ENCODE measurements around the gene BICC1. TPM values are rescaled to one million over a fixed set of nuclear protein-coding genes. Genes with fewer than 3 reads are reported as not detected.

The BICC1 gene
- total RNA-seq, 1 donor from 2014 or later = 1.1 TPM

- H3K4me1 Mint-ChIP-seq (ENCODE audit: unreplicated experiment) = no peaks in the 10 kb centered on the region
- H3K4me3 Mint-ChIP-seq (ENCODE audit: unreplicated experiment) = no peak overlapping the region
- H3K36me3 Mint-ChIP-seq (ENCODE audit: low read depth, unreplicated experiment) = peaks cover 5% of the 10 kb centered on the region
- H3K27me3 Mint-ChIP-seq (ENCODE audit: unreplicated experiment) = peaks cover under 1% of the 10 kb centered on the region
- no peak overlapping the region for H3K27ac Mint-ChIP-seq (ENCODE audit: unreplicated experiment)
- no peak for DNase-seq (ENCODE audit: low spot score)
- peaks cover 4% of the 10 kb centered on the region for H3K9me3 Mint-ChIP-seq (ENCODE audit: unreplicated experiment)
- no peak for TF ChIP-seq CTCF (IDR thresholded peaks at IDR 0.05; ENCODE audit: unreplicated experiment)
Measured at GRCh38 chr10:58724781-58725180, 212.1 kb downstream of the BICC1 start.

GRCh38 chr10:58725901-58726300 is 213.2 kb downstream of the BICC1 start:
- peaks cover 7% of the 10 kb centered on the region for H3K9me3 Mint-ChIP-seq (ENCODE audit: unreplicated experiment)
- no peak for TF ChIP-seq CTCF (IDR thresholded peaks at IDR 0.05; ENCODE audit: unreplicated experiment)
- no peaks in the 10 kb centered on the region for H3K4me1 Mint-ChIP-seq (ENCODE audit: unreplicated experiment)
- no peak overlapping the region for H3K4me3 Mint-ChIP-seq (ENCODE audit: unreplicated experiment)
- H3K36me3 Mint-ChIP-seq (ENCODE audit: low read depth, unreplicated experiment) = peaks cover 8% of the 10 kb centered on the region
- no peak overlapping the region for H3K27ac Mint-ChIP-seq (ENCODE audit: unreplicated experiment)
- no peak for DNase-seq (ENCODE audit: low spot score)
- H3K27me3 Mint-ChIP-seq (ENCODE audit: unreplicated experiment) = peaks cover 2% of the 10 kb centered on the region

GRCh38 chr10:58727633-58728032 is 215.0 kb downstream of the BICC1 start:
- Mint-ChIP-seq H3K36me3 (ENCODE audit: low read depth, unreplicated experiment) (peaks cover 13% of the 10 kb centered on the region), H3K4me3 (ENCODE audit: unreplicated experiment) (no peak overlapping the region), H3K27me3 (ENCODE audit: unreplicated experiment) (peaks cover 2% of the 10 kb centered on the region), H3K27ac (ENCODE audit: unreplicated experiment) (no peak overlapping the region), H3K4me1 (ENCODE audit: unreplicated experiment) (no peaks in the 10 kb centered on the region), H3K9me3 (ENCODE audit: unreplicated experiment) (peaks cover 12% of the 10 kb centered on the region)
- no peak for DNase-seq (ENCODE audit: low spot score)
- TF ChIP-seq CTCF (IDR thresholded peaks at IDR 0.05; ENCODE audit: unreplicated experiment) = no peak

GRCh38 chr10:58731276-58731675 is 218.6 kb downstream of the BICC1 start:
- H3K27ac Mint-ChIP-seq (ENCODE audit: unreplicated experiment) = no peak overlapping the region
- DNase-seq (ENCODE audit: low spot score) = no peak
- H3K27me3 Mint-ChIP-seq (ENCODE audit: unreplicated experiment) = peaks cover 2% of the 10 kb centered on the region
- peaks cover 12% of the 10 kb centered on the region for H3K9me3 Mint-ChIP-seq (ENCODE audit: unreplicated experiment)
- peak overlapping the region; percentile 3 for H3K4me3 Mint-ChIP-seq (ENCODE audit: unreplicated experiment)
- H3K4me1 Mint-ChIP-seq (ENCODE audit: unreplicated experiment) = no peaks in the 10 kb centered on the region
- peaks cover 13% of the 10 kb centered on the region for H3K36me3 Mint-ChIP-seq (ENCODE audit: low read depth, unreplicated experiment)
- TF ChIP-seq CTCF (IDR thresholded peaks at IDR 0.05; ENCODE audit: unreplicated experiment) = no peak

- Mint-ChIP-seq H3K4me3 (ENCODE audit: unreplicated experiment) (no peak overlapping the region), H3K4me1 (ENCODE audit: unreplicated experiment) (no peaks in the 10 kb centered on the region), H3K27ac (ENCODE audit: unreplicated experiment) (no peak overlapping the region), H3K36me3 (ENCODE audit: low read depth, unreplicated experiment) (peaks cover 13% of the 10 kb centered on the region), H3K9me3 (ENCODE audit: unreplicated experiment) (peaks cover 12% of the 10 kb centered on the region), H3K27me3 (ENCODE audit: unreplicated experiment) (peaks cover 2% of the 10 kb centered on the region)
- TF ChIP-seq CTCF (IDR thresholded peaks at IDR 0.05; ENCODE audit: unreplicated experiment) = no peak
- DNase-seq (ENCODE audit: low spot score) = no peak
Measured at GRCh38 chr10:58733436-58733835, 220.8 kb downstream of the BICC1 start.
